Fibroblast of lung (primary cell): ENCODE data around the gene HIRA. TPM values are rescaled to one million over a fixed set of nuclear protein-coding genes. Genes with fewer than 3 reads are reported as not detected.

ENCODE experiments used
- DNase-seq, 2 donors: peaks; one replicate each; pipeline versions ENCODE4 v3.0.0 to v3.0.0-alpha.2; 2010; ENCODE audit warnings: low read depth in 2 of 2
- H2AFZ ChIP-seq: 2 replicates; pipeline ENCODE4 v1.5.1; 2012; ENCODE audit warnings: low read length, control low read depth, inconsistent platforms
- H3K27ac ChIP-seq: 2 replicates; pipeline ENCODE4 v1.5.1; 2011; ENCODE audit warnings: low read length, control low read depth; ENCODE audit not compliant: insufficient read depth
- H3K27me3 ChIP-seq: 2 replicates; pipeline ENCODE4 v1.5.1; 2011; ENCODE audit warnings: mild to moderate bottlenecking, low read length; ENCODE audit not compliant: control insufficient read depth, insufficient read depth
- H3K36me3 ChIP-seq: 2 replicates; pipeline ENCODE4 v1.5.1; 2011; ENCODE audit warnings: low read length; ENCODE audit not compliant: control insufficient read depth, insufficient read depth
- H3K4me1 ChIP-seq: 2 replicates; pipeline ENCODE4 v1.5.1; 2011; ENCODE audit warnings: low read length; ENCODE audit not compliant: control insufficient read depth, insufficient read depth; ENCODE audit errors: extremely low read depth
- H3K4me2 ChIP-seq: 2 replicates; pipeline ENCODE4 v1.5.1; 2011; ENCODE audit warnings: low read length, control low read depth; ENCODE audit not compliant: insufficient read depth; ENCODE audit errors: extremely low read depth
- H3K4me3 ChIP-seq, 4 experiments: fragments of 200-600 bp in 1 of 4; sonication (generic) in 1 of 4; replicated peaks in 1 of 4; 2 replicates each; pipeline ENCODE4 v1.5.1; 2011 to 2016; ENCODE audit warnings: low read length in 4 of 4, low read depth in 3 of 4, mild to moderate bottlenecking in 3 of 4, control low read depth in 2 of 4, inconsistent platforms in 1 of 4, mixed read lengths in 1 of 4; ENCODE audit not compliant: insufficient read depth in 1 of 4; ENCODE audit errors: control extremely low read depth in 1 of 4
- H3K79me2 ChIP-seq: 2 replicates; pipeline ENCODE4 v1.5.1; 2012; ENCODE audit warnings: mild to moderate bottlenecking, low read length, inconsistent platforms; ENCODE audit not compliant: control insufficient read depth, insufficient read depth
- H3K9ac ChIP-seq: 2 replicates; pipeline ENCODE4 v1.5.1; 2011; ENCODE audit warnings: mild to moderate bottlenecking, low read length, control low read depth; ENCODE audit not compliant: insufficient read depth
- H3K9me3 ChIP-seq: 2 replicates; pipeline ENCODE4 v1.5.1; 2012; ENCODE audit warnings: low read depth, low read length; ENCODE audit not compliant: control insufficient read depth, insufficient read depth
- H4K20me1 ChIP-seq: 2 replicates; pipeline ENCODE4 v1.5.1; 2011; ENCODE audit warnings: low read length; ENCODE audit not compliant: control insufficient read depth, insufficient read depth; ENCODE audit errors: extremely low read depth
- CTCF ChIP-seq, 2 donors: IDR thresholded peaks in 1 of 2; conservative IDR thresholded peaks in 1 of 2; 1 replicate in 1 of 2; 2 replicates in 1 of 2; pipeline ENCODE4 v1.5.1; 2011 to 2012; ENCODE audit warnings: low read length in 2 of 2, control low read depth in 1 of 2, inconsistent platforms in 1 of 2, low read depth in 1 of 2, mild to moderate bottlenecking in 1 of 2
- EZH2 ChIP-seq: IDR thresholded peaks from 2 replicates; pipeline ENCODE4 v1.5.1; 2012; ENCODE audit warnings: low read length, control low read depth, mild to moderate bottlenecking; ENCODE audit errors: missing control alignments
- polyA plus RNA-seq, 2 donors: library from polyadenylated mRNA; depleted of rRNA in 1 of 2; stranded (reverse) in 1 of 2; unstranded in 1 of 2; fragments of >200 nt; gene quantifications; 2 replicates each; pipeline ENCODE4 v1.2.1, GENCODE V29; 2011 to 2012; ENCODE audit warnings: missing spikeins in 1 of 2
- total RNA-seq: library from RNA; depleted of rRNA; stranded (reverse); fragments of >200 nt; gene quantifications from 2 replicates; pipeline ENCODE4 v1.2.1, GENCODE V29; 2014

HIRA gene
- total and polyA plus RNA-seq, 2 donors (not counting 1 experiment from before 2014, with no cell fraction given) = 19.2 to 20.5 TPM

- Histone ChIP-seq H3K4me2 (no peak overlapping the region), H3K9me3 (no peaks in the 10 kb centered on the region), H3K27ac (no peak overlapping the region), H3K36me3 (peaks cover 15% of the 10 kb centered on the region), H4K20me1 (no peaks in the 10 kb centered on the region), H3K79me2 (no peaks in the 10 kb centered on the region), H3K9ac (no peak overlapping the region), H3K4me3 (no peak overlapping the region), H3K27me3 (no peaks in the 10 kb centered on the region), H3K4me1 (no peaks in the 10 kb centered on the region), H2AFZ (no peak overlapping the region)
- TF ChIP-seq CTCF (conservative IDR thresholded peaks at IDR 0.05 in 1 of 2, IDR thresholded peaks at IDR 0.05 in 1 of 2; ENCODE audit: low read depth in 1 of 2, low read length in 2 of 2) (no peak), EZH2 (no peak)
- DNase-seq = no peak
Measured at GRCh38 chr22:19350476-19350859, 81.1 kb downstream of the HIRA start.

GRCh38 chr22:19349778-19350475, 81.6 kb downstream of the HIRA start:
- Histone ChIP-seq H3K27me3 (no peaks in the 10 kb centered on the region), H3K36me3 (peaks cover 15% of the 10 kb centered on the region), H3K4me1 (no peaks in the 10 kb centered on the region), H3K9ac (no peak overlapping the region), H3K27ac (no peak overlapping the region), H3K4me3 (no peak overlapping the region), H4K20me1 (no peaks in the 10 kb centered on the region), H3K4me2 (no peak overlapping the region), H3K9me3 (no peaks in the 10 kb centered on the region), H3K79me2 (no peaks in the 10 kb centered on the region), H2AFZ (no peak overlapping the region)
- no peak for DNase-seq
- no peak for TF ChIP-seq CTCF (conservative IDR thresholded peaks at IDR 0.05 in 1 of 2, IDR thresholded peaks at IDR 0.05 in 1 of 2; ENCODE audit: low read depth in 1 of 2, low read length in 2 of 2)
- no peak for TF ChIP-seq EZH2

- no peak overlapping the region for H2AFZ ChIP-seq
- H3K27me3 ChIP-seq = no peaks in the 10 kb centered on the region
- no peak overlapping the region for H3K4me2 ChIP-seq
- no peak overlapping the region for H3K4me3 ChIP-seq
- H3K9ac ChIP-seq = no peak overlapping the region
- no peak overlapping the region for H3K27ac ChIP-seq
- H3K79me2 ChIP-seq = no peaks in the 10 kb centered on the region
- no peaks in the 10 kb centered on the region for H3K9me3 ChIP-seq
- H3K36me3 ChIP-seq = peaks cover 6% of the 10 kb centered on the region
- no peaks in the 10 kb centered on the region for H4K20me1 ChIP-seq
- TF ChIP-seq CTCF (conservative IDR thresholded peaks at IDR 0.05 in 1 of 2, IDR thresholded peaks at IDR 0.05 in 1 of 2; ENCODE audit: low read depth in 1 of 2, low read length in 2 of 2) = no peak
- no peak for TF ChIP-seq EZH2
- no peaks in the 10 kb centered on the region for H3K4me1 ChIP-seq
- no peak for DNase-seq
Measured at GRCh38 chr22:19346677-19347265, 84.8 kb downstream of the HIRA start.
